HFFc6 (cell line): ENCODE measurements around the gene GABBR2. TPM values are rescaled to one million over a fixed set of nuclear protein-coding genes. Genes with fewer than 3 reads are reported as not detected.

Source experiments
- DNase-seq: peaks from one replicate; pipeline ENCODE4 v3.0.0-alpha.2; 2018
- H3K27ac Mint-ChIP-seq: 2 replicates; pipeline ENCODE4 v1.8.0; 2020; ENCODE audit warnings: mild to moderate bottlenecking, mixed read lengths
- H3K27me3 Mint-ChIP-seq: 2 replicates; pipeline ENCODE4 v1.8.0; 2021; ENCODE audit warnings: mild to moderate bottlenecking, moderate library complexity, mixed read lengths; ENCODE audit not compliant: insufficient read depth
- H3K36me3 Mint-ChIP-seq: 2 replicates; pipeline ENCODE4 v1.8.0; 2021; ENCODE audit warnings: low read depth, mixed read lengths
- H3K4me1 Mint-ChIP-seq: 2 replicates; pipeline ENCODE4 v1.8.0; 2020; ENCODE audit warnings: low read depth, mixed read lengths
- H3K4me3 Mint-ChIP-seq: 2 replicates; pipeline ENCODE4 v1.8.0; 2020; ENCODE audit warnings: mild to moderate bottlenecking, moderate library complexity, mixed read lengths
- H3K9me3 Mint-ChIP-seq: 2 replicates; pipeline ENCODE4 v1.8.0; 2020; ENCODE audit warnings: mild to moderate bottlenecking, mixed read lengths
- total RNA-seq, 6 experiments: library from RNA; stranded (reverse); fragmentation: NEBNext Ultra II Directional; extraction: Animal tissue kit (Norgen Biotek cat#: 25700); gene quantifications; 2 replicates in 1 of 6; 3 replicates in 5 of 6; pipeline ENCODE4 v1.2.3, GENCODE V29; 2021
- TF ChIP-seq, protein P1 (sequence below): fragments of 200-600 bp; sonication (generic); IDR thresholded peaks from 2 replicates; pipeline ENCODE4 v1.5.0; 2021; ENCODE audit warnings: antibody characterized with exemption, mild to moderate bottlenecking

The GABBR2 gene
- total RNA-seq, 6 experiments from 2014 or later: 3.1 to 9.3 (median 7.6) TPM

GRCh38 chr9:98242426-98242825, 466.3 kb downstream of the GABBR2 start:
- no peak overlapping the region for H3K27ac Mint-ChIP-seq
- H3K27me3 Mint-ChIP-seq: 0 out of 2 replicates have a peak, but pooled peaks cover 2% of the 10 kb centered on the region
- DNase-seq: no peak
- H3K36me3 Mint-ChIP-seq: peaks cover 28% of the 10 kb centered on the region
- peaks cover 18% of the 10 kb centered on the region for H3K4me1 Mint-ChIP-seq
- H3K4me3 Mint-ChIP-seq: no peak overlapping the region
- TF ChIP-seq, protein P1, sequence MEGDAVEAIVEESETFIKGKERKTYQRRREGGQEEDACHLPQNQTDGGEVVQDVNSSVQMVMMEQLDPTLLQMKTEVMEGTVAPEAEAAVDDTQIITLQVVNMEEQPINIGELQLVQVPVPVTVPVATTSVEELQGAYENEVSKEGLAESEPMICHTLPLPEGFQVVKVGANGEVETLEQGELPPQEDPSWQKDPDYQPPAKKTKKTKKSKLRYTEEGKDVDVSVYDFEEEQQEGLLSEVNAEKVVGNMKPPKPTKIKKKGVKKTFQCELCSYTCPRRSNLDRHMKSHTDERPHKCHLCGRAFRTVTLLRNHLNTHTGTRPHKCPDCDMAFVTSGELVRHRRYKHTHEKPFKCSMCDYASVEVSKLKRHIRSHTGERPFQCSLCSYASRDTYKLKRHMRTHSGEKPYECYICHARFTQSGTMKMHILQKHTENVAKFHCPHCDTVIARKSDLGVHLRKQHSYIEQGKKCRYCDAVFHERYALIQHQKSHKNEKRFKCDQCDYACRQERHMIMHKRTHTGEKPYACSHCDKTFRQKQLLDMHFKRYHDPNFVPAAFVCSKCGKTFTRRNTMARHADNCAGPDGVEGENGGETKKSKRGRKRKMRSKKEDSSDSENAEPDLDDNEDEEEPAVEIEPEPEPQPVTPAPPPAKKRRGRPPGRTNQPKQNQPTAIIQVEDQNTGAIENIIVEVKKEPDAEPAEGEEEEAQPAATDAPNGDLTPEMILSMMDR: no peak
- H3K9me3 Mint-ChIP-seq: no peaks in the 10 kb centered on the region

DNA sequence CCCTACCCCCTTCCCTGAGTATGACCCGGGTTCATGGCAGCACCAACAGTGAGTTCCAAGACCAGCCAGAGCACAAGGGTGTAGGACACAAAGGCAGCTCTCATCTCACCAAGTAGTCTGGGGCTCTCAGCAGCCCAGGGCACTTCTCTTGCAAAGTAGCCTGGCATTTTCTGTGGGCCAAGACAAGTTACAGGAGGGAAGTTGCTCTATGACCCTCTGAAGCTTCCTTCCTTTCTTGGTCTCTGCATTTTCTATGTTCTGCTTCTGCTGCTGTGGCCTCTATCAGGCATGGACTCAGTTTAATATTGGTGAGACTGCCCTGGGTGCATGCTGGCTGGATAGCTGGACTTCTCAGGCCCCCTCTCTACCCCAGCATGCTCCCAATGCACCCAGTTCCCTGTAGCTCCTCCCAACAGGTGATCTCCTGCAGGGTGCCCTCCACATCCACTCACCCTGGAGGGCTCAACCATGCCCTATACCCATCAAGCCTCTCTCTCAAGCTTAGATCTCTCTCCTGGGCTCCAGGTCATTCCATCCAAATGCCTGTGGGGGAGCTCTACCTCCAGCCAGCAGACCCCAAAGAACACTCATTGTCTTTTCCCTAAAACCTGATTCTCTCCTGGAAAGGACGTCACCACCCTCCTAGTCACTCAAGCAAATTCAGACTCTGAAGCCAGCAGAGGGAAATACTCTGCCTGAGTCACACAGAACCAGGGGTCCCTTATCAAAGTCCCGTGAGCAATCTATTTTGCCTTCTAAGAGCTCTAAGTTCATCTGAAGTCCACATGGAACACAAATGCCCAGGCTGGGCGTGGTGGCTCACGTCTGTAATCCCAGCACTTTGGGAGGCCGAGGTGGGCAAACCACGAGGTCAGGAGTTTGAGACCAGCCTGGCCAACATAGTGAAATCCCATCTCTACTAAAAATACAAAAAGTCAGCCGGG, 467.1 kb downstream of the GABBR2 start:
- H3K4me3 Mint-ChIP-seq: no peak overlapping the region
- H3K27ac Mint-ChIP-seq: no peak overlapping the region; the same call in 1 of the 2 replicates
- peaks cover 26% of the 10 kb centered on the region for H3K36me3 Mint-ChIP-seq
- H3K9me3 Mint-ChIP-seq: no peaks in the 10 kb centered on the region
- H3K4me1 Mint-ChIP-seq: peaks cover 17% of the 10 kb centered on the region
- TF ChIP-seq, protein P1: no peak; the same call in 1 of the 2 replicates
- H3K27me3 Mint-ChIP-seq: 0 out of 2 replicates have a peak, but pooled peaks cover 2% of the 10 kb centered on the region
- no peak for DNase-seq

DNA sequence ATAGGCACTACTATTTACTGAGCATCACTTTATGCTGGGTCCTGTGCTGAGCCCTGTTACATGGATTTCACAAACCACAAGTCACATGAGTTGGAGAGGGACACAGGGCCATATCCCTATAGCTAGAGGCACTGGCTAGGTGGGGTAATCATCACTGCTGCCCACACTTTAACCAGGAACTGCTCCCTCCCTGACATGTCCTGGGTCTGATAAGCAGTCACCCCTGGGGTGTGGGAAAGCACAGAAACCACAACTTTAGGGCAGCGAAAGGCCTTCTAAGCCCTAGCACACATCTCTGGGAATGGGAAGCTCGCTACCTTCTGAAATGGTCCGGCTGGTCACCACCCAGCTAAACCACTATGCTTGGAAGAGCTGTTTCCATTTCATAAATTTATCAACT, 468.3 kb downstream of the GABBR2 start:
- Mint-ChIP-seq H3K9me3 (no peaks in the 10 kb centered on the region), H3K36me3 (peaks cover 23% of the 10 kb centered on the region), H3K4me3 (no peak overlapping the region), H3K27me3 (0 out of 2 replicates have a peak, but pooled peaks cover 2% of the 10 kb centered on the region), H3K27ac (no peak overlapping the region), H3K4me1 (peaks cover 6% of the 10 kb centered on the region; the same call in 1 of the 2 replicates)
- TF ChIP-seq, protein P1: no peak
- DNase-seq: no peak

Other genes starting within 250 kb of the GABBR2 start
- gene ANKS6, start 87.6 kb upstream of the GABBR2 start, total RNA-seq: 10 to 100 TPM; 12.7 to 16.6 (median 14.8) TPM
- under 1 TPM in 4 of 6 experiments, not detected in 2; 0.07 to 0.32 (median 0.15) TPM for gene GALNT12, start 98.7 kb upstream of the GABBR2 start, total RNA-seq
- gene COL15A1, start 235.0 kb upstream of the GABBR2 start, total RNA-seq: under 1 TPM; 0.20 to 0.50 (median 0.32) TPM